Common myeloid progenitor, CD34-positive (primary cell): ENCODE data around the gene CLCN2.

Source experiments
- CTCF ChIA-PET: fragments of 350-600 bp; sonication (Branson Sonifier 250); formaldehyde crosslinking; loops from one replicate; lab custom pipeline; 2021; ENCODE audit warnings: antibody characterized with exemption; lab: Charles Lee
- POLR2A ChIA-PET: fragments of 350-600 bp; sonication (Branson Sonifier 250); formaldehyde crosslinking; loops from one replicate; lab custom pipeline; 2021; ENCODE audit warnings: antibody characterized with exemption; lab: Charles Lee
- DNase-seq, 3 donors: peaks; one replicate each; pipeline versions ENCODE4 v3.0.0 to v3.0.0-alpha.2; 2013
- H3K27ac ChIP-seq, 2 experiments: 1 replicate in 1 of 2; 2 replicates in 1 of 2; pipeline ENCODE4 v1.7.0; 2013; ENCODE audit warnings: inconsistent platforms in 2 of 2, low read length in 2 of 2, mild to moderate bottlenecking in 2 of 2, low read depth in 1 of 2, moderate library complexity in 1 of 2; ENCODE audit not compliant: severe bottlenecking in 2 of 2, insufficient read depth in 1 of 2, poor library complexity in 1 of 2
- H3K27me3 ChIP-seq, 5 experiments: replicated peaks in 2 of 5; 1 replicate in 3 of 5; 2 replicates in 2 of 5; pipeline versions ENCODE4 v1.6.1 to v1.7.0; 2013; ENCODE audit warnings: low read length in 4 of 5, mild to moderate bottlenecking in 2 of 5, moderate library complexity in 2 of 5, inconsistent platforms in 1 of 5; ENCODE audit not compliant: insufficient read depth in 5 of 5, control insufficient read depth in 4 of 5
- H3K36me3 ChIP-seq, 4 experiments: 1 replicate in 2 of 4; 2 replicates in 2 of 4; pipeline versions ENCODE4 v1.6.1 to v1.7.0; 2013; ENCODE audit warnings: low read length in 3 of 4, control low read depth in 1 of 4, mild to moderate bottlenecking in 1 of 4; ENCODE audit not compliant: control insufficient read depth in 4 of 4, insufficient read depth in 4 of 4
- H3K4me1 ChIP-seq, 4 experiments: 1 replicate in 3 of 4; 2 replicates in 1 of 4; pipeline versions ENCODE4 v1.6.1 to v1.7.1; 2013; ENCODE audit warnings: low read length in 3 of 4, mild to moderate bottlenecking in 3 of 4, control low read depth in 1 of 4, inconsistent platforms in 1 of 4, moderate library complexity in 1 of 4; ENCODE audit not compliant: control insufficient read depth in 4 of 4, insufficient read depth in 4 of 4; ENCODE audit errors: control extremely low read depth in 1 of 4
- H3K4me3 ChIP-seq, 7 experiments: 1 replicate in 4 of 7; 2 replicates in 3 of 7; pipeline versions ENCODE4 v1.5.1 to v1.7.0; 2013; ENCODE audit warnings: mild to moderate bottlenecking in 7 of 7, low read length in 6 of 7, moderate library complexity in 6 of 7, inconsistent platforms in 2 of 7, low read depth in 2 of 7, control low read depth in 1 of 7; ENCODE audit not compliant: insufficient read depth in 4 of 7, control insufficient read depth in 1 of 7; ENCODE audit errors: extremely low read depth in 1 of 7
- H3K9me3 ChIP-seq, 5 experiments: 1 replicate in 4 of 5; 2 replicates in 1 of 5; pipeline versions ENCODE4 v1.6.1 to v1.7.1; 2013; ENCODE audit warnings: low read length in 4 of 5, mild to moderate bottlenecking in 2 of 5, inconsistent platforms in 1 of 5, low read depth in 1 of 5, moderate library complexity in 1 of 5; ENCODE audit not compliant: control insufficient read depth in 4 of 5, insufficient read depth in 2 of 5; ENCODE audit errors: control extremely low read depth in 1 of 5
- WGBS: methylation state at CpG from one replicate; pipeline ENCODE4 v1.1.5; 2013; ENCODE audit not compliant: insufficient coverage; 5-methylcytosine and 5-hydroxymethylcytosine counted together

Gene CLCN2

GRCh38 chr3:184361932-184362667 is 695 bp upstream of the CLCN2 start:
- Histone ChIP-seq H3K27me3 (peaks cover 0 to 3% (median 0%) of the 10 kb centered on the region in 5 experiments), H3K36me3 (peaks cover 4 to 18% (median 12%) of the 10 kb centered on the region in 4 experiments), H3K9me3 (no peaks in the 10 kb centered on the region), H3K27ac (peak overlapping the region in 1 of 2 experiments; percentile 77), H3K4me1 (peaks cover 0 to 33% (median 31%) of the 10 kb centered on the region in 4 experiments), H3K4me3 (peak overlapping the region; percentile 54 to 92 (median 74))
- peak; percentile 24 to 66 (median 55) for DNase-seq
- 0% methylated on average over 34 of the region's 38 CpGs for WGBS
- POLR2A ChIA-PET = interaction anchor here (0.6 to 0.7 kb wide), 2 partner anchors 46 to 348 kb away, joined by 3 read pairs; no protein-coding TSS in a partner anchor
- CTCF ChIA-PET = interaction anchor here (0.6 to 3.3 kb wide), 8 partner anchors 8 to 179 kb away, joined by 3 to 13 read pairs (median 4); no protein-coding TSS in a partner anchor

DNA sequence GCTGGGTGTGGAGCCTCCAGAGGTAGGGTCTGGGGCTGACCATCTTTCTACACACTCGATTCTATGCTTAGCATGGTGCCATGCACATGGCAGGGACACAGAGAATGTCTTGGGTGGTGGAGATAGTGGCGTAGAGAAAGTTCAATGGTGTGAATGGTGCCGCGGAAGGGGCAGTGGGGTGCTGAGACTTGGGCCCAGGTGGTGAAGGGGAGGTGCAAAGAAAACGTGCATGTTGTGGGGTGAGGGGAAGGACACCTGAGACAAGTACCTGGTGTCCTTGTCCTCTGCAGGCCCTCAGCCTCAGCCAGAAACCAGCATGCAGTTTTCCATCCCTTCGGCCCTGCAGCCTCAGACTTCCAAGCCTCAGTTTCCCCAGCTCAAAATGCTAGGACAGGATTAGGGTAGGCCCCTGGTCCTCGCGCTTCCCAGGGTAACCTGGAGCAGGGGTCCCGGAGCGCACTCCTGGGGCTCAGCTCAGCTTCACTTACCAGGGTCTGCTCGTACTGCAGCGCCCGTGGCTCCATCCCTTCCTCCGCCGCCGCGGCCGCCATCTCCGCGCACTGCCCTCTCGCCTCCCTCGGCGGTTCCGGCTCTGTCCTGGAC is 375 bp downstream of the CLCN2 start:
- DNase-seq = no peak
- Histone ChIP-seq H3K27me3 (peaks cover 0 to 3% (median 0%) of the 10 kb centered on the region in 5 experiments), H3K27ac (no peak overlapping the region), H3K36me3 (peaks cover 2 to 11% (median 7%) of the 10 kb centered on the region in 4 experiments), H3K9me3 (no peaks in the 10 kb centered on the region), H3K4me1 (peaks cover 0 to 33% (median 31%) of the 10 kb centered on the region in 4 experiments), H3K4me3 (peak overlapping the region; percentile 54 to 92 (median 74))
- CTCF ChIA-PET = interaction anchor here (0.5 to 3.3 kb wide), 5 partner anchors 9 to 342 kb away, joined by 3 to 13 read pairs (median 4); no protein-coding TSS in a partner anchor
- POLR2A ChIA-PET = interaction anchor here (0.7 kb wide), 1 partner anchor 349 kb away, joined by 3 read pairs; no protein-coding TSS in a partner anchor
- WGBS = 13% methylated on average over 23 of the region's 24 CpGs

GRCh38 chr3:184360070-184360928 is 1.1 kb downstream of the CLCN2 start:
- DNase-seq = no peak
- Histone ChIP-seq H3K4me1 (peaks cover 0 to 33% (median 31%) of the 10 kb centered on the region in 4 experiments), H3K27ac (no peak overlapping the region), H3K4me3 (peak overlapping the region in 3 of 7 experiments; percentile 74 to 92 (median 87)), H3K27me3 (peaks cover 0 to 3% (median 0%) of the 10 kb centered on the region in 5 experiments), H3K36me3 (peaks cover 0 to 9% (median 5%) of the 10 kb centered on the region in 4 experiments), H3K9me3 (no peaks in the 10 kb centered on the region)
- WGBS = 89% methylated on average over 10 of the region's 12 CpGs
- ChIA-PET POLR2A (no interaction called here), CTCF (interaction anchor here (0.5 to 3.3 kb wide), 7 partner anchors 8 to 341 kb away, joined by 3 to 13 read pairs (median 4); no protein-coding TSS in a partner anchor)

GRCh38 chr3:184359610-184360009 is 1.8 kb downstream of the CLCN2 start:
- Histone ChIP-seq H3K9me3 (no peaks in the 10 kb centered on the region), H3K27ac (no peak overlapping the region), H3K4me1 (peaks cover 0 to 33% (median 29%) of the 10 kb centered on the region in 4 experiments), H3K4me3 (no peak overlapping the region), H3K36me3 (peaks cover 0 to 3% (median 2%) of the 10 kb centered on the region in 4 experiments), H3K27me3 (peaks cover 0 to 3% (median 0%) of the 10 kb centered on the region in 5 experiments)
- POLR2A ChIA-PET = no interaction called here
- DNase-seq = no peak
- CTCF ChIA-PET = interaction anchor here (0.5 to 3.3 kb wide), 6 partner anchors 9 to 806 kb away, joined by 3 to 13 read pairs (median 4); no protein-coding TSS in a partner anchor
- WGBS = 92% methylated on average over 7 of the region's 9 CpGs

GRCh38 chr3:184358921-184359350 is 2.5 kb downstream of the CLCN2 start:
- CTCF ChIA-PET = interaction anchor here (1.2 to 3.3 kb wide), 5 partner anchors 8 to 183 kb away, joined by 3 to 13 read pairs (median 11); no protein-coding TSS in a partner anchor
- DNase-seq = no peak
- WGBS = 98% methylated on average over 13 of the region's 14 CpGs
- Histone ChIP-seq H3K4me3 (no peak overlapping the region), H3K27me3 (peaks cover 0 to 3% (median 0%) of the 10 kb centered on the region in 5 experiments), H3K9me3 (no peaks in the 10 kb centered on the region), H3K36me3 (peaks cover 0 to 2% (median 0%) of the 10 kb centered on the region in 4 experiments), H3K27ac (no peak overlapping the region), H3K4me1 (peaks cover 0 to 29% (median 24%) of the 10 kb centered on the region in 4 experiments)
- POLR2A ChIA-PET = no interaction called here

GRCh38 chr3:184358124-184358767 is 3.2 kb downstream of the CLCN2 start:
- Histone ChIP-seq H3K4me1 (peaks cover 0 to 22% (median 18%) of the 10 kb centered on the region in 4 experiments), H3K27me3 (peaks cover 0 to 3% (median 0%) of the 10 kb centered on the region in 5 experiments), H3K4me3 (no peak overlapping the region), H3K9me3 (no peaks in the 10 kb centered on the region), H3K27ac (no peak overlapping the region), H3K36me3 (peaks cover 0 to 2% (median 0%) of the 10 kb centered on the region in 4 experiments)
- ChIA-PET POLR2A (no interaction called here), CTCF (interaction anchor here (2.1 to 3.1 kb wide), 2 partner anchors 10 to 14 kb away, joined by 11 to 13 read pairs; no protein-coding TSS in a partner anchor)
- 94% methylated on average over 9 of the region's 12 CpGs for WGBS
- no peak for DNase-seq
